Keratinocyte (primary cell): ENCODE results near the gene SMCR8. TPM values are rescaled to one million over a fixed set of nuclear protein-coding genes. Genes with fewer than 3 reads are reported as not detected.

Experiments
- DNase-seq: peaks from one replicate; pipeline ENCODE4 v3.0.0-alpha.2; 2011; ENCODE audit warnings: low read depth, missing footprints, low spot score
- FAIRE-seq: peaks from 2 replicates; lab custom pipeline; 2011; peaks lifted over from hg19 to GRCh38; lab: Jason Lieb, UNC
- H2AFZ ChIP-seq: 2 replicates; pipeline ENCODE4 v1.6.0; 2012; ENCODE audit warnings: low read length, control low read depth, inconsistent platforms; ENCODE audit not compliant: control insufficient read depth
- H3K27ac ChIP-seq: 2 replicates; pipeline ENCODE4 v1.5.1; 2011; ENCODE audit warnings: low read length; ENCODE audit not compliant: control insufficient read depth, insufficient read depth
- H3K27me3 ChIP-seq: 3 replicates; pipeline ENCODE4 v1.6.0; 2011; ENCODE audit warnings: low read length; ENCODE audit not compliant: control insufficient read depth, insufficient read depth; ENCODE audit errors: extremely low read depth
- H3K36me3 ChIP-seq, 2 experiments: 2 replicates in 1 of 2; 3 replicates in 1 of 2; pipeline ENCODE4 v1.5.1; 2011; ENCODE audit warnings: low read length in 2 of 2, mild to moderate bottlenecking in 1 of 2; ENCODE audit not compliant: control insufficient read depth in 2 of 2, insufficient read depth in 2 of 2; ENCODE audit errors: extremely low read depth in 1 of 2
- H3K4me1 ChIP-seq: 3 replicates; pipeline ENCODE4 v1.5.1; 2011; ENCODE audit warnings: low read length; ENCODE audit not compliant: control insufficient read depth, insufficient read depth; ENCODE audit errors: extremely low read depth
- H3K4me2 ChIP-seq: 3 replicates; pipeline ENCODE4 v1.6.0; 2011; ENCODE audit warnings: low read depth, low read length; ENCODE audit not compliant: control insufficient read depth, insufficient read depth; ENCODE audit errors: extremely low read depth
- H3K4me3 ChIP-seq, 3 experiments: fragments of 200-600 bp in 1 of 3; sonication (generic) in 1 of 3; 2 replicates in 2 of 3; 3 replicates in 1 of 3; pipeline ENCODE4 v1.5.1; 2011 to 2016; ENCODE audit warnings: low read length in 3 of 3, mild to moderate bottlenecking in 3 of 3, control low read depth in 2 of 3, inconsistent platforms in 1 of 3, low read depth in 1 of 3, mixed read lengths in 1 of 3, mixed run types in 1 of 3, moderate library complexity in 1 of 3; ENCODE audit not compliant: control insufficient read depth in 2 of 3, insufficient read depth in 2 of 3; ENCODE audit errors: extremely low read depth in 1 of 3
- H3K79me2 ChIP-seq: 2 replicates; pipeline ENCODE4 v1.6.0; 2012; ENCODE audit warnings: low read length; ENCODE audit not compliant: control insufficient read depth, insufficient read depth
- H3K9ac ChIP-seq: 3 replicates; pipeline ENCODE4 v1.6.0; 2011; ENCODE audit warnings: low read length; ENCODE audit not compliant: control insufficient read depth, insufficient read depth; ENCODE audit errors: extremely low read depth
- H3K9me1 ChIP-seq: 3 replicates; pipeline ENCODE4 v1.6.0; 2011; ENCODE audit warnings: low read length; ENCODE audit not compliant: control insufficient read depth, insufficient read depth; ENCODE audit errors: extremely low read depth
- H3K9me3 ChIP-seq: 2 replicates; pipeline ENCODE4 v1.5.1; 2012; ENCODE audit warnings: low read depth, low read length; ENCODE audit not compliant: control insufficient read depth
- H4K20me1 ChIP-seq: 3 replicates; pipeline ENCODE4 v1.6.0; 2011; ENCODE audit warnings: low read length; ENCODE audit not compliant: control insufficient read depth, insufficient read depth; ENCODE audit errors: extremely low read depth
- CTCF ChIP-seq, 3 experiments: IDR thresholded peaks in 1 of 3; conservative IDR thresholded peaks in 1 of 3; optimal IDR thresholded peaks in 1 of 3; 2 replicates in 2 of 3; 3 replicates in 1 of 3; pipeline versions ENCODE3 to v1.5.1; 2011; ENCODE audit warnings: low read length in 3 of 3, mild to moderate bottlenecking in 3 of 3, moderate library complexity in 2 of 3, control low read depth in 1 of 3, inconsistent platforms in 1 of 3; ENCODE audit not compliant: insufficient read depth in 2 of 3; ENCODE audit errors: extremely low read depth in 1 of 3
- EZH2 ChIP-seq: IDR thresholded peaks from one replicate; pipeline ENCODE4 v1.6.1; 2012; ENCODE audit warnings: inconsistent platforms, mild to moderate bottlenecking, low read length, moderate library complexity
- dilution Hi-C: fragments of 300-500 bp; cut with MboI; formaldehyde crosslinking; loops from one replicate; pipeline ENCODE4 v1.7.0; 2020; ENCODE audit warnings: low sequenced_read_pairs; ENCODE audit not compliant: extremely low pct_ligation_motif_present
- polyA plus RNA-seq, 5 experiments: library from polyadenylated mRNA; depleted of rRNA in 3 of 5; stranded (reverse) in 3 of 5; stranded (forward) in 1 of 5; unstranded in 1 of 5; fragments of >200 nt; gene quantifications; 1 replicate in 1 of 5; 2 replicates in 3 of 5; 3 replicates in 1 of 5; pipeline versions ENCODE4 v1.2.1 to v1.2.3, GENCODE V29; 2011 to 2012; ENCODE audit warnings: missing spikeins in 2 of 5, low read depth in 1 of 5, low replicate concordance in 1 of 5

The SMCR8 gene
- polyA plus RNA-seq, 1 donor (not counting 4 experiments of a cell fraction or from before 2014, with no cell fraction given) = 7.8 TPM

GRCh38 chr17:18267927-18268711 is 47.0 kb upstream of the SMCR8 start:
- DNase-seq = no peak
- FAIRE-seq = peak; percentile 9
- Histone ChIP-seq H3K36me3 (peaks cover 9 to 14% of the 10 kb centered on the region in 2 experiments), H4K20me1 (no peaks in the 10 kb centered on the region), H3K27ac (no peak overlapping the region), H3K9me1 (no peaks in the 10 kb centered on the region), H3K4me3 (no peak overlapping the region), H3K79me2 (no peaks in the 10 kb centered on the region), H3K4me2 (no peak overlapping the region), H3K27me3 (no peaks in the 10 kb centered on the region), H3K9ac (no peak overlapping the region), H2AFZ (no peak overlapping the region), H3K4me1 (peaks cover 11% of the 10 kb centered on the region), H3K9me3 (no peaks in the 10 kb centered on the region)
- dilution Hi-C loops = no loop called here
- TF ChIP-seq CTCF (optimal IDR thresholded peaks at IDR 0.05 in 1 of 3, IDR thresholded peaks at IDR 0.05 in 1 of 3, conservative IDR thresholded peaks at IDR 0.05 in 1 of 3; ENCODE audit: extremely low read depth in 1 of 3, insufficient read depth in 2 of 3, low read length in 3 of 3) (no peak), EZH2 (no peak)

- H3K36me3 ChIP-seq = peaks cover 10% of the 10 kb centered on the region in 2 experiments
- no peaks in the 10 kb centered on the region for H3K9me1 ChIP-seq
Observed at GRCh38 chr17:18270046-18270931, 44.8 kb upstream of the SMCR8 start.

More at GRCh38 chr17:18270046-18270931, 44.8 kb upstream of the SMCR8 start:
- H3K4me3 ChIP-seq = no peak overlapping the region
- FAIRE-seq = no peak
- H3K9me3 ChIP-seq = no peaks in the 10 kb centered on the region
- no peaks in the 10 kb centered on the region for H3K79me2 ChIP-seq
- H3K9ac ChIP-seq = no peak overlapping the region
- H3K4me2 ChIP-seq = no peak overlapping the region
- TF ChIP-seq CTCF (optimal IDR thresholded peaks at IDR 0.05 in 1 of 3, IDR thresholded peaks at IDR 0.05 in 1 of 3, conservative IDR thresholded peaks at IDR 0.05 in 1 of 3; ENCODE audit: extremely low read depth in 1 of 3, insufficient read depth in 2 of 3, low read length in 3 of 3) (no peak), EZH2 (no peak)
- no peak for DNase-seq
- dilution Hi-C loops = no loop called here
- no peaks in the 10 kb centered on the region for H4K20me1 ChIP-seq
- no peak overlapping the region for H3K27ac ChIP-seq
- H2AFZ ChIP-seq = no peak overlapping the region
- peaks cover 11% of the 10 kb centered on the region for H3K4me1 ChIP-seq
- no peaks in the 10 kb centered on the region for H3K27me3 ChIP-seq
